HG02588 (cell line): ENCODE data around the gene CENPQ.
"Not testable (repeated sequence)": the region's sequence is repeated elsewhere in the genome, so short reads cannot be mapped to it uniquely, and the experiment has no call there.

Experiments used
- ATAC-seq: cut with Tn5 transposase; IDR thresholded peaks from one replicate; pipeline ENCODE4 v1.9.1; 2021; ENCODE audit warnings: mild to moderate bottlenecking, moderate library complexity; ENCODE audit not compliant: unreplicated experiment

Gene CENPQ

GRCh38 chr6:49462927-49463611 is at the start of gene CENPQ, which contains the start of gene MMUT:
CENPQ (plus strand) TSS chr6:49463370; CDS start chr6:49470177, 6,807 bp downstream.
MMUT (minus strand) TSS chr6:49463253; CDS start chr6:49459466, 3,787 bp downstream.
- ATAC-seq: peak; percentile 99

- no peak for ATAC-seq
Observed at GRCh38 chr6:49415358-49415757, 47.8 kb upstream of the CENPQ start.

- ATAC-seq: no peak
Observed at GRCh38 chr6:49416195-49416594, 47.0 kb upstream of the CENPQ start.

DNA sequence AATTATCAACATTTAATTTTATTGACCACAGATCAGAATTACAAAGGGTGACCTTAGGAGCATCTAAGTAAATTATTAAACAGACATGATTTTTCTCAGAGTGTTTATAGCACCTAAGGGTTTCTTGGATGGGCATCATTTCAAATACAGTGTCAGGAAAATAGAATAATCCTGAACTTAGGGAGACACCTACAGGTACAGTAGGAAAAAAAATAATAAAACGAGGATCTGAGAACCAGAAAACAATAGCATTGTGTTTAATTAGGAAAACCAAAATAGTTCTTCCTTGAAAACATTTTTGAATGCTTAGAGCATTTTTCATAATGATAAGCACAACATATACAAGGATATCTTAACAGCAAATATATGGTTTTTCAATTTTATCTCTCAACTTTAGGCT is 39.4 kb upstream of the CENPQ start:
- ATAC-seq: no peak

- ATAC-seq: no peak
Observed at GRCh38 chr6:49430187-49430586, 33.0 kb upstream of the CENPQ start.

- ATAC-seq: no peak
Observed at GRCh38 chr6:49430866-49431265, 32.3 kb upstream of the CENPQ start.

- no peak for ATAC-seq
Observed at GRCh38 chr6:49453221-49453620, 9.9 kb upstream of the CENPQ start.

DNA sequence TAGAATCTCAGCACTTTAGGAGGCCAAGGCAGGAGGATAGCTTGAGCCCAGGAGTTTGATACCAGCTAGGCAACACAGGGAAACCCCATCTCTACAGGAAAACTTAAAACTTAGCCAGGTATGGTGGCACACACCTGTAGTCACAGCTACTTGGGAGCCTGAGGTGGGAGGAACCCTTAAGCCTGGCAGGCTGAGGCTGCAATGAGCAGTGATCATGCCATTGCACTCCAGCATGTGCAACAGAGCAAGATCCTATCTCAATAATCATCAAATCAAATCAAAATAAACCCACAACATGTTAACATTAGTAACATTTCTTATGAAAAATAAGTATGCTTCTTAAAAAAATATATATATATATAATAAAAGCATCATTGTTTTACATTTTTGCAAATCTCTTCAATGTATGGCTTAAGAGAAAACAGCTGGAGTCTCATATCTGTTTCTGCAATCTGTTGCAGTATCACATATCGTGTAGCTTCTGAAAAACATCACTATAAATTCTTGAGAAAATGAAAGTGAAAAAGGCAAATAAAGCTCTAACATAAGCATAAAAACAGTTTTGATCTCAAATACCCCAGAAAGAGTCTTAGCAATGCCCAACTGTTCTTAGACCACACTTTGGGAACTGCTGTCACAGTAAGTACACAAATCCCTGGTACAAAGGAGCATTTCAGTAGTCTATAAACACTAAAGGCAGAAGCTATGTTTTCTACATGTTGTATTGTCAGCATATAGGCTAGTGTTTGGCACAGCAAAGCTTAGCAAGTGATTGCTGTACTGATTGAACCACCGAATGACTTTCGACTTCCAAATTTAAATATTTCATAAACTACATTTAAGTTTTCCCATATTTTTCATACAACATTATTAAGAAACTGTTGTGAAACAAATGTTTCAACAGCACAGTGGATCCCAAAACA is 8.1 kb upstream of the CENPQ start:
- peak; percentile 74 for ATAC-seq

GRCh38 chr6:49457771-49458170 is 5.4 kb upstream of the CENPQ start:
- ATAC-seq: no peak

- no peak for ATAC-seq
Observed at GRCh38 chr6:49462071-49462470, 1.1 kb upstream of the CENPQ start.

DNA sequence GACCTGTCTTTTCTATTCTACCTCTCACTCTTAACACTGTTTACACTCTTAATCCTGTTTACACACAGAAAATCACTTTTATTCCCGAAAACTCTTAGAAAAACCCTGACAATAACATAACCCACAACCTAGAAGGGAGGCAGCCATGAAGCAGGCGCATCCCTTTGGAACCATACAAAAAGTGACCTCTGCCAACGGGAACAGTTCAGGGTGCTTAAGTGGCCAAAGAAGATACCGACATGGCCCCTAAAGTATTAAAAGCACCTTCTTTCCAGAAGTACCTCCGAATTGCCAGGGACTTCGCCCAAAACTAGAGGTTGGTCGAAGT is 607 bp upstream of the CENPQ start:
- ATAC-seq: peak; percentile 8

GRCh38 chr6:49463612-49463967 is 420 bp downstream of the CENPQ start:
- ATAC-seq: no peak

DNA sequence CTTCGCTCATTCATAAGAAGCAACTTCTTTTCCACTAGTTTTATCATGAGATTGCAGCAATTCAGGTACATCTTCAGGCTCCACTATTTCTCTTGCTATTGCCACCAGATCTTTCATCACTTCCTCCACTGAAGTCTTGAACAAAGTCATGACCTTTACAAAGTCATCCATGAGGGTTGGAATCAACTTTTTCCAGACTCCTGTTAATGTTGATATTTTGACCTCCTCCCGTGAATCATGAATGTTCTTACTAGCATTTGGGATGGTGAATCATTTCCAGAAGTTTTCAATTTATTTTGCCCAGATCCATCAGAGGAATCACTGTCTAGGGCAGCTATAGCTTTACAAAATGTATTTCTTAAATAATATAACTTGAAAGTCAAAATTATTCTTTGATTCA is 1.5 kb downstream of the CENPQ start:
- ATAC-seq: no peak

GRCh38 chr6:49468042-49468441 is 4.9 kb downstream of the CENPQ start:
- ATAC-seq: no peak

DNA sequence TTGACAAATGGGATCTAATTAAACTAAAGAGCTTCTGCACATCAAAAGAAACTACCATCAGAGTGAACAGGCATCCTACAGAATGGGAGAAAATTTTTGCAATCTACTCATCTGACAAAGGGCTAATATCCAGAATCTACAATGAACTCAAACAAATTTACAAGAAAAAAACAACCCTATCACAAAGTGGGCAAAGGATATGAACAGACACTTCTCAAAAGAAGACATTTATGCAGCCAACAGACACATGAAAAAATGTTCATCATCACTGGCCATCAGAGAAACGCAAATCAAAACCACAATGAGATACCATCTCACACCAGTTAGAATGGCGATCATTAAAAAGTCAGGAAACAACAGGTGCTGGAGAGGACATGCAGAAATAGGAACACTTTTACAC is 13.4 kb downstream of the CENPQ start:
- ATAC-seq: not testable (repeated sequence)

GRCh38 chr6:49479308-49479970 is 16.3 kb downstream of the CENPQ start:
- no peak for ATAC-seq

DNA sequence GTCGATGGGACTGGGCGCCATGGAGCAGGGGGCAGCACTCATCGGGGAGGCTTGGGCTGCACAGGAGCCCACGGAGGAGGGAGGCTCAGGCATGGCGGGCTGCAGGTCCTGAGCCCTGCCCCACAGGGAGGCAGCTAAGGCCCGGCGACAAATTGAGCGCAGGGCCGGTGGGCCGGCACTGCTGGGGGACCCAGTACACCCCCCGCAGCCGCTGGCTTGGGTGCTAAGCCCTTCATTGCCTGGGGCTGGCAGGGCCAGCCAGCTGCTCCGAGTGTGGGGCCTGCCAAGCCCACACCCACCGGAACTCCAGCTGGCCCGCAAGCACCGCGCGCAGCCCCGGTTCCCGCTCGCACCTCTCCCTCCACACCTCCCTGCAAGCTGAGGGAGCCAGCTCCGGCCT is 18.7 kb downstream of the CENPQ start:
- ATAC-seq: not testable (repeated sequence)

DNA sequence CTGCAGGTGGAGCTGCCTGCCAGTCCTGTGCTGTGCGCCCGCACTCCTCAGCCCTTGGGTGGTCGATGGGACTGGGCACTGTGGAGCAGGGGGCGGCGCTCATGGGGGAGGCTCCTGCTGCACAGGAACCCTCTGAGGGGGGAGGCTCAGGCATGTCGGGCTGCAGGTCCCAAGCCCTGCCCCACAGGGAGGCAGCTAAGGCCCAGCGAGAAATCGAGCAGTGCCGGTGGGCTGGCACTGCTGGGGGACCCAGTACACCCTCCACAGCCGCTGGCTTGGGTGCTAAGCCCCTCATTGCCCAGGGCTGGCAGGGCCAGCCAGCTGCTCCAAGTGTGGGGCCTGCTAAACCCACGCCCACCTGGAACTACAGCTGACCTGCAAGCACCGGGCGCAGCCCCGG is 20.2 kb downstream of the CENPQ start:
- not testable (repeated sequence) for ATAC-seq

DNA sequence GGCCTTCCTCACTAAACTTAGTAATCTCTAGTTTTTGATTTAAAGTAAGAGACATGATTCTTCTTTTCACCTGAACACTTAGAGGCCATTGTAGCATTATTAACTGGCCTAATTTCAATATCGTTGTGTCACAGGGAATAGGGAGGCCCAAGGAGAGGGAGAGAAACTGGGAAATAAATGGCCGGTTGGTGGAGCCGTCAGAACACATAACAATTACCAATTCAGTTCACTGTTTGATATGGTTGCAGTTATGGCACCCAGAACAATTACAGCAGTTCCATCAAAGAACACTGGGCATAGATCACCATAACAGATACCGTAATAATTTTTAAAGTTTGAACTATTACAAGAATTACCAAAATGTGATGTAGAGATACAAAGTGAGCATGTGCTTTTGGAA is 27.5 kb downstream of the CENPQ start:
- no peak for ATAC-seq

GRCh38 chr6:49497304-49497703 is 34.1 kb downstream of the CENPQ start:
- ATAC-seq: no peak

GRCh38 chr6:49499126-49499525 is 36.0 kb downstream of the CENPQ start:
- ATAC-seq: no peak

DNA sequence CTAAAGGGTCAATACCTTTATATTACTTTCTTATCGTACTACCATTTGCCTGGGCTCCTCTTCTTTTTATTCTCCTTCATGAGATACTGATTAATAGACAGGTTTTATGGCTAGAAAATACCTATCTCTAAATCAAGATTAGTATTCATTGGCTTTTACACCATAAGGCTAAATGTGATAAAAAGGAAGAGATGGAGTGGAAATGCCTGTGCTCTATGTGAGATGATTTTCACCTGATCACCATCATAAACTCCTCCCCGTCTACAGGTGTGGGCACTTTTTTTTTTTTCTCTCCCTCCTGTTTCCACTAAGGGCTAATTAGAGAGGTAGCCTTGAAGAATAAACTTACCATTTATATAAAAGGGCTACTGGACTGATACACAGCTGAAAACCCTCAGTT is 36.5 kb downstream of the CENPQ start, which contains the start of gene GLYATL3:
TSS of gene GLYATL3 (plus strand) at position 301 of the 400 bp plus-strand sequence. CDS start 12,068 bp downstream, outside the sequence.
- ATAC-seq: no peak
